Aorta (tissue), 5 donors: ENCODE data around the gene IL2. TPM values are rescaled to one million over a fixed set of nuclear protein-coding genes. Genes with fewer than 3 reads are reported as not detected.
A peak's percentile ranks its signal among the peaks of the same experiment; 100 is the strongest.

Experiments
- ATAC-seq: fragments of 200-7000 bp; cut with Tn5 transposase; one replicate; pipeline ENCODE4 v1.9.1; 2022; ENCODE audit warnings: moderate library complexity; ENCODE audit not compliant: low FRiP score
- DNase-seq, 2 donors: peaks; one replicate each; pipeline ENCODE4 v3.0.0-alpha.2; 2020
- H3K27ac ChIP-seq, 2 donors: one replicate each; pipeline ENCODE4 v1.5.1; 2013; ENCODE audit warnings: low read length in 2 of 2, mild to moderate bottlenecking in 2 of 2, moderate library complexity in 2 of 2, control low read depth in 1 of 2, inconsistent platforms in 1 of 2, low read depth in 1 of 2
- H3K27me3 ChIP-seq, 2 donors: one replicate each; pipeline ENCODE4 v1.6.1; 2013; ENCODE audit warnings: control low read depth in 1 of 2, low read length in 1 of 2, mild to moderate bottlenecking in 1 of 2, moderate library complexity in 1 of 2; ENCODE audit not compliant: insufficient read depth in 2 of 2, control insufficient read depth in 1 of 2
- H3K36me3 ChIP-seq, 2 donors: one replicate each; pipeline ENCODE4 v1.6.1; 2013; ENCODE audit warnings: control low read depth in 1 of 2, low read length in 1 of 2, mild to moderate bottlenecking in 1 of 2; ENCODE audit not compliant: insufficient read depth in 2 of 2, control insufficient read depth in 1 of 2
- H3K4me1 ChIP-seq, 2 donors: one replicate each; pipeline ENCODE4 v1.6.1; 2013; ENCODE audit warnings: low read length in 2 of 2, control low read depth in 1 of 2, mild to moderate bottlenecking in 1 of 2, moderate library complexity in 1 of 2; ENCODE audit not compliant: insufficient read depth in 2 of 2, control insufficient read depth in 1 of 2
- H3K4me3 ChIP-seq, 2 donors: one replicate each; pipeline ENCODE4 v1.5.1; 2013; ENCODE audit warnings: low read length in 2 of 2, control low read depth in 1 of 2, mild to moderate bottlenecking in 1 of 2
- H3K9me3 ChIP-seq: one replicate; pipeline ENCODE4 v1.6.1; 2013; ENCODE audit warnings: mild to moderate bottlenecking, low read length; ENCODE audit not compliant: control insufficient read depth
- WGBS, 2 donors: extraction: QIAGEN DNeasy Blood & Tissue Kit; methylation state at CpG; one replicate each; pipeline ENCODE4 v1.1.7; 2013; 5-methylcytosine and 5-hydroxymethylcytosine counted together
- intact Hi-C, 2 donors: fragments of 100-400 bp; cut with DNase I; formaldehyde crosslinking; loops; one replicate each; pipeline versions ENCODE4 v1.14.2 to v1.15.0; 2022
- polyA plus RNA-seq, 2 donors: library from polyadenylated mRNA; stranded (reverse); fragments of 200-250 nt; gene quantifications; one replicate each; pipeline ENCODE4 v1.2.3, GENCODE V29; 2013
- total RNA-seq, 2 donors: library from RNA; stranded (reverse); fragmentation: NEBNext Ultra II Directional; extraction: Animal tissue kit (Norgen Biotek cat#: 25700); gene quantifications; one replicate each; pipeline ENCODE4 v1.2.1, GENCODE V29; 2021
- donor health status: healthy with polysubstance abuse.
- donor health status: Bipolar disorder and iron deficiency.
- donor health status: DM: no; HTN: no; CAD: no.
- donor health status: DM: no; HTN: no; CAD: no.
- donor health status: DM: yes; HTN: yes; CAD: no.

IL2 gene
- total and polyA plus RNA-seq, 4 donors = not detected

- Histone ChIP-seq H3K27ac (no peak overlapping the region), H3K4me3 (no peak overlapping the region), H3K27me3 (no peaks in the 10 kb centered on the region), H3K4me1 (no peaks in the 10 kb centered on the region), H3K36me3 (no peaks in the 10 kb centered on the region), H3K9me3 (no peaks in the 10 kb centered on the region)
- intact Hi-C loops = no loop called here
- 69 to 74% methylated on average over 1 of the region's 1 CpG for WGBS, 2 donors
- ATAC-seq (no peak), DNase-seq (no peak)
Measured at GRCh38 chr4:122476745-122477144, 20.2 kb upstream of the IL2 start.

- WGBS, 2 donors = 54 to 62% methylated on average over 1 of the region's 1 CpG
- ATAC-seq (no peak), DNase-seq (no peak)
- no peaks in the 10 kb centered on the region for H3K36me3 ChIP-seq
- intact Hi-C loops = no loop called here
- no peaks in the 10 kb centered on the region for H3K9me3 ChIP-seq
- no peaks in the 10 kb centered on the region for H3K27me3 ChIP-seq
- no peak overlapping the region for H3K27ac ChIP-seq
- H3K4me1 ChIP-seq = no peaks in the 10 kb centered on the region
- no peak overlapping the region for H3K4me3 ChIP-seq
Measured at GRCh38 chr4:122476126-122476525, 19.6 kb upstream of the IL2 start.

- Histone ChIP-seq H3K36me3 (no peaks in the 10 kb centered on the region), H3K4me1 (no peaks in the 10 kb centered on the region), H3K27me3 (no peaks in the 10 kb centered on the region), H3K4me3 (no peak overlapping the region), H3K27ac (no peak overlapping the region), H3K9me3 (no peaks in the 10 kb centered on the region)
- 77 to 84% methylated on average over 3 of the region's 3 CpGs for WGBS, 2 donors
- intact Hi-C loops = no loop called here
- DNase-seq (no peak), ATAC-seq (no peak)
Measured at GRCh38 chr4:122475233-122475632, 18.7 kb upstream of the IL2 start.

GRCh38 chr4:122469457-122469856, 12.9 kb upstream of the IL2 start:
- no peaks in the 10 kb centered on the region for H3K36me3 ChIP-seq
- no peak overlapping the region for H3K27ac ChIP-seq
- no peaks in the 10 kb centered on the region for H3K27me3 ChIP-seq
- no peak for DNase-seq
- no peak for ATAC-seq
- 81 to 94% methylated on average over 1 of the region's 1 CpG for WGBS, 2 donors
- H3K9me3 ChIP-seq = no peaks in the 10 kb centered on the region
- intact Hi-C loops = no loop called here
- H3K4me3 ChIP-seq = no peak overlapping the region
- H3K4me1 ChIP-seq = no peaks in the 10 kb centered on the region

- ATAC-seq = no peak
- intact Hi-C loops = no loop called here
Measured at GRCh38 chr4:122458625-122459024, 2.1 kb upstream of the IL2 start.

GRCh38 chr4:122453384-122453995, 3.0 kb downstream of the IL2 start:
- ATAC-seq = no peak
- DNase-seq = no peak
- WGBS, 2 donors = 31 to 42% methylated on average over 1 of the region's 1 CpG

More at GRCh38 chr4:122458625-122459024, 2.1 kb upstream of the IL2 start:
- no peaks in the 10 kb centered on the region for H3K4me1 ChIP-seq
- peak overlapping the region in 1 of 2 donors; percentile 14 for H3K4me3 ChIP-seq
- H3K9me3 ChIP-seq = no peaks in the 10 kb centered on the region
- no peaks in the 10 kb centered on the region for H3K27me3 ChIP-seq
- DNase-seq = no peak
- WGBS, 2 donors = 34 to 36% methylated on average over 5 of the region's 5 CpGs
- H3K36me3 ChIP-seq = no peaks in the 10 kb centered on the region
- H3K27ac ChIP-seq = no peak overlapping the region

GRCh38 chr4:122450847-122451246, 5.7 kb downstream of the IL2 start:
- intact Hi-C loops = no loop called here

More at GRCh38 chr4:122453384-122453995, 3.0 kb downstream of the IL2 start:
- Histone ChIP-seq H3K9me3 (no peaks in the 10 kb centered on the region), H3K4me1 (no peaks in the 10 kb centered on the region), H3K27me3 (no peaks in the 10 kb centered on the region), H3K27ac (no peak overlapping the region), H3K36me3 (no peaks in the 10 kb centered on the region), H3K4me3 (no peak overlapping the region)
- intact Hi-C loops = no loop called here

GRCh38 chr4:122434285-122434684, 22.2 kb downstream of the IL2 start:
- intact Hi-C loops = no loop called here
- WGBS, 2 donors = 67 to 78% methylated on average over 3 of the region's 3 CpGs
- H3K36me3 ChIP-seq = no peaks in the 10 kb centered on the region

More at GRCh38 chr4:122450847-122451246, 5.7 kb downstream of the IL2 start:
- H3K36me3 ChIP-seq = no peaks in the 10 kb centered on the region
- no peak for DNase-seq
- H3K9me3 ChIP-seq = no peaks in the 10 kb centered on the region
- no peaks in the 10 kb centered on the region for H3K27me3 ChIP-seq
- H3K4me3 ChIP-seq = no peak overlapping the region
- no peak for ATAC-seq
- H3K4me1 ChIP-seq = no peaks in the 10 kb centered on the region
- no peak overlapping the region for H3K27ac ChIP-seq

GRCh38 chr4:122431351-122431750, 25.2 kb downstream of the IL2 start:
- ATAC-seq (no peak), DNase-seq (no peak)
- Histone ChIP-seq H3K36me3 (no peaks in the 10 kb centered on the region), H3K27ac (no peak overlapping the region), H3K9me3 (no peaks in the 10 kb centered on the region), H3K27me3 (no peaks in the 10 kb centered on the region), H3K4me3 (no peak overlapping the region), H3K4me1 (no peaks in the 10 kb centered on the region)
- WGBS, 2 donors = 37 to 46% methylated on average over 5 of the region's 5 CpGs
- intact Hi-C loops = no loop called here

More at GRCh38 chr4:122434285-122434684, 22.2 kb downstream of the IL2 start:
- H3K27ac ChIP-seq = no peak overlapping the region
- H3K4me3 ChIP-seq = no peak overlapping the region
- no peaks in the 10 kb centered on the region for H3K4me1 ChIP-seq
- no peak for ATAC-seq
- no peaks in the 10 kb centered on the region for H3K27me3 ChIP-seq
- no peaks in the 10 kb centered on the region for H3K9me3 ChIP-seq
- no peak for DNase-seq
